Activated T-helper 1 cell treated with anti-CD3 and anti-CD28 coated beads, Interleukin-2, amount 50 U/mL, for 16 hours (primary cell): ENCODE measurements around the gene EDC4.
"Not testable (repeated sequence)": the region's sequence is repeated elsewhere in the genome, so short reads cannot be mapped to it uniquely, and the experiment has no call there.

Experiments
- DNase-seq, 2 donors: peaks; one replicate each; pipeline ENCODE4 v3.0.0-alpha.2; 2020; ENCODE audit warnings: low read depth in 1 of 2, low spot score in 1 of 2

The EDC4 gene

GRCh38 chr16:67897231-67897630 is 24.4 kb downstream of the EDC4 start:
- no peak for DNase-seq

GRCh38 chr16:67901734-67902133 is 28.9 kb downstream of the EDC4 start:
- DNase-seq, result no peak

DNA sequence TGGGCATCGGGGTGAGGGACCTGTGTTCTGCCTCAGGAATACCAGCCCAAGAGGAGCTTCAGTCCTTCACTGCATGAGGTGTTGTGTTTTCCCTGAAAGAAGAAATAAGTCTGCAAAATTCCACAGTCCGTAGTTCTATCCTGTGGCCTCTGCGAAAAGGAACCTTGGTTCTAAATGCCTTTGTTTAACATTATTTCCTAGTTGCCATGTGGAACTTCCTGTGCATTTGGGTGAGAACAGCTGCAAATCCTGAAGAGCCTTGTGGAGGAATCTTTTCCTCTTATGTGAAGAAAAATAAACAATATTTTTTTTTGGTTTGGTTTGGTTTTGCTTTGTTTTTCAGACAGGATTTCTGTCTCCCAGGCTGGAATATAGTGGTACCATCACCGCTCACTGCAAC is 30.0 kb downstream of the EDC4 start:
- DNase-seq, result no peak

DNA sequence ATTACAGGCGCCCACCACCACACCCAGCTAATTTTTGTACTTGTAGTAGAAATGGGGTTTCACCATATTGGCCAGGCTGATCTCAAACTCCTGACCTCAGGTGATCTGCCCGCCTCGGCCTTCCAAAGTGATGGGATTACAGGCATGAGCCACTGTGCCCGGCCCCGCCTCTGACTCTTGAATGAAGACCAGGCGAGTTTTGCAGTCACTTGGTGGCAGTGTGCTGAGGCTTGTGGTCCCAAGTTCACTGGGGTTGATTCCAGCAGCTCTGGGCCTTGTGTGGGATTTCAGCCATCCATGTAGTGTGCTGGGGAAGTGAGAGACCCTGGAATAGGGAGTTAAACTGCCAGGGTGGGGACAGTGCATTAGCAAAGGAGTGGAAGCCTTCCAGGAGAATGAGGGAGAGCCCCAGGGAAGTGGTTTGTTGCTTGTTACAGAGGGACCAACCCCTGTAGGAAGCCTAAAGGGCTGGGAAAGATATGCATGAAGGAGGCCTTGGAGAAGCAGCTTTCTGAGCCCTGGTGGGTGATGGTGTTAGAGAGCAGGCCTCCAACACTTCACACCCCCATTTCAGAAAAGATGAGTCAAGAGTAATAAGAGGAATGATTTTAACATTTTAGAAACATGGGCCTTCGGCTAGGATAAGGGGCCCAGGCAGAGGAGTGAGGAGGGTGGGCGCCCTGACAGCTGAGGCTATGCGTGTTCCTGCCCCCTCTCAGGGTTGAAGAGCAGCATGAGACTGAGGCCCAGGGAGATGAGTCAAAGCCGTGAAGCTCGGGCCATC is 34.7 kb downstream of the EDC4 start:
- DNase-seq, result no peak

GRCh38 chr16:67909056-67909742 is 36.3 kb downstream of the EDC4 start:
- no peak for DNase-seq

GRCh38 chr16:67910158-67910557 is 37.3 kb downstream of the EDC4 start:
- DNase-seq, result no peak

DNA sequence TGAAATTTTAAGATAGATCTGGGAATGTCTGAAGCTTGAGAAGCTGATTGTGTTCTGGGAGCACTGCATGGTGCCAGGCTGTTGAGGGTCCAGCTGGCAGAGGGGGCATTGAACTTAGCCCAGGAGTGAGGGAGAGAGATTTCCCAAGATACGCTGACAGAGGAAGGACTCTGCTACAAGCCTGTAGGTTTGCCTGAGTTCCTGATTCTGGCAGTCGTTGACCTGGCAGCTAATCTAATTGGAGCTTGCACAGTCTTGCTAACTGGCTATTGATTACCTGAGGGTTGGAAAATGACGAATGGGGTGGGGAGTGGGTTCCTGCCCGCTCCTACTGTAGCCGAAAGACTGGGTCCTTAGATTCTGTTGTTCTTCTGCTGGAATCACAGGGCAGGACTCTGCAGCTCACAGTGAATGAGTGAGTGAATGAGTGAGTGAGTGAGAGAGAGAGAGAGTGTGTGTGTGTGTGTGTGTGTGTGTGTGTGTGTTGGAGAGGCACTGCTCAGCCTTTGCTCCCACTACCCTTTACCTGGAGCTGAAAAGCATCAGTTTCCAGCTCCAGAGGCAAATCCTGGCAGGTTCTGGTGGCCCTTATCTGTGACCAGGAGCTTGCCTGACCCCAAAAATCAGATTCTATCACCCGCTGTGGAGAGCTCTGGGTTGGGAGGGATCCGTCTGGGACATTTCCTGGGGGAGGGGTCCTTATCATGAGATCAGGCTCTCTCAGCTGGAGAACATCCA is 42.1 kb downstream of the EDC4 start:
- DNase-seq, result no peak

- DNase-seq, result not testable (repeated sequence)
Observed at GRCh38 chr16:67915496-67915769, 42.6 kb downstream of the EDC4 start.

DNA sequence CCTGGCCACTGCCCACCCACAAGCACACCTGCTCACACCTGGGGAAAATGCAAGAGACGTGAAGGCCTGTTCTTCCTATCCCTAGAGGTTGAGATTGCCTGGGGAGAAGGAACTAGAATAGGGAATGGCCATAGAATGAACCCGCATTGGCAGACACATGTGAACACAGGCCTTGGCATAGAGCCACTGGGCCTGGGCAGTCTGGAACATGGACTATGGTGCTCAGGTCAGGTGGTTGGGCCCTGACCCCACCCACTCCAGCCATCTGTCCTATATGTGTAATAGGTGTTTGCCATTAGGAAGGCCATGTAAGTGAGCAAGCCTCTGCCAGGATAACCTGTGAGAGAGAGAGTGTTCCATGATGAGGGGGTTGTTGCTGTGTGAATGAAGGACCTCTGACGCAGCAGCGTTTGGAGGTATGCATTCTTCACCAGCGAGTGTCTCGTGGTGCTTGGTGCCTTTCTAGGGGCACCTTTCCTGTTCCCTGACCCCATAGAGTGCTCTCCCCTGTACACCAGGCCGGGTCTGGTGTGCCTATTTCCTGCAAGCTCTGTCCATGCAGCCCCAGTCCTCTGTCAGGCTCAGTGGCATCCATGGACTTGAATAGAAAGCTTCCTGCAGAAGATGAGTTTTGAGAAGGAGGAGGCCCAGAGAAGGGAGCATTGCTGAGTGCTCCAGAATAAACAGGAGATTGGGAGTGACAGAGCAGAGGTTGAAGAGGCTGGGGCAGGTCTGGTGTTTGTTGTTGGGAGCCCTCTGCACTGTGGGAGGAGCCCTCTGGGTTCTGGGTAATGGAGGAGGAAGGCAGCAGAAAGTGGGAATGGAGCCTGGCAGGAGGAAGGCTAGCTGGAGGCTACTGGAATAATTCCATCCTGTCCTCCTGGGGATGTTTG is 43.2 kb downstream of the EDC4 start:
- DNase-seq, result no peak

GRCh38 chr16:67917140-67917851 is 44.4 kb downstream of the EDC4 start:
- no peak for DNase-seq

- no peak for DNase-seq
Observed at GRCh38 chr16:67917852-67918236, 45.0 kb downstream of the EDC4 start.

GRCh38 chr16:67919622-67920221 is 46.9 kb downstream of the EDC4 start:
- no peak for DNase-seq

GRCh38 chr16:67922221-67922620 is 49.4 kb downstream of the EDC4 start:
- DNase-seq, result no peak

DNA sequence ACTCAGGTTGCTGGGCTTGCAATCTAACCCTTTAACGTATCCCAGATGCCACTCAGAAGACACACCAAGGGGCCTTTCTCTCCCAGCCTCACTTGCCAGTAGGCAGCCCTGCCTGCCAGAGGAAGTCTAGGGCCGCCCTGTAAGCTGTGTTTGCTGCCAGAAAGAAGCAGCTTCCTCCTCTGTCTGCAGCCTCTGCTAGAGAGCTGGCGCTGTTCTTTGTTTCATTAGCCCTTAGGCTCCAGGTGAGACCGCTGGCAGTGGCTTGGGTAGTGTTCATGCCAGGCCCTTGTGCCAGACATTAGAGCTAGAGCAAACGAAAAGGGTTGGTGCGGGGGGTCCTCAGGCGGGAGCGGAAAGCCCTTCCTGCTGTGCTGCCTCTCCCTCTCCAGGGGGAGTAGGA is 49.9 kb downstream of the EDC4 start:
- no peak for DNase-seq

- DNase-seq, result no peak
Observed at GRCh38 chr16:67923414-67924116, 50.7 kb downstream of the EDC4 start.

- no peak for DNase-seq
Observed at GRCh38 chr16:67924140-67924906, 51.5 kb downstream of the EDC4 start.

DNA sequence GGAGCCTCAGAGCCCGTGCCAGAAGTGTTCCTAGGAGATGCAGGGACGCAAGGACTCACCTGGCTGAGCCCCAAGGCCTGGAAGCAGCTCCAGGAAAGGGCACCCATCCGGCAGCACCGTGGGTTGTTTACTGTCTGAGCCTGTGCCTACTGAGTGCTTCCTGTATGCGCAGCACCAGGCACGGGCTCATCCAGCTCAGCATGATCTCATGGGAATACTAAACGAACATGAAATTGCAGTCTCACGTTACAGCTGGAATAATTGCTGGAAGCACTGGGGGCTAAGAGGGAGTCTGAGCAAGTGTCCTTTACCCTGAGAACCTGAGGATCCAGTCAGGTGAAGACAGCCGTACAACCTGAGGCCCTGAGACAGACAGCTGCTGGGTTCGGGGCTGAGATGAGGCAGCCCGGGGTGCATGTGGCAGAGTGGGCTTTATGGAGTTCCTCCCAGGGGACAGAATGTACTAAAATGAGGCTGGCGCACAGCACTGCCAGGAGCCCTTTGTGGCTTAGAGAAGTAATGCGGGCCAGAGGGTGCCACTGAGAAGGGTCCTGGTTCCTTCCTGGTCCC is 53.4 kb downstream of the EDC4 start:
- no peak for DNase-seq

- DNase-seq, result no peak
Observed at GRCh38 chr16:67927131-67927941, 54.5 kb downstream of the EDC4 start.
